Measurements from ENCODE around the gene CBX1.
A peak's percentile ranks its signal among the peaks of the same experiment; 100 is the strongest.

CBX1 gene

GRCh38 chr17:48056246-48056745, 45.0 kb downstream of the CBX1 start:
- peaks cover 39 to 70% of the 10 kb centered on the region in 2 donors for H3K36me3 ChIP-seq (ENCODE audit: control insufficient read depth in 1 of 2, insufficient read depth in 2 of 2, low read length in 2 of 2)

DNA sequence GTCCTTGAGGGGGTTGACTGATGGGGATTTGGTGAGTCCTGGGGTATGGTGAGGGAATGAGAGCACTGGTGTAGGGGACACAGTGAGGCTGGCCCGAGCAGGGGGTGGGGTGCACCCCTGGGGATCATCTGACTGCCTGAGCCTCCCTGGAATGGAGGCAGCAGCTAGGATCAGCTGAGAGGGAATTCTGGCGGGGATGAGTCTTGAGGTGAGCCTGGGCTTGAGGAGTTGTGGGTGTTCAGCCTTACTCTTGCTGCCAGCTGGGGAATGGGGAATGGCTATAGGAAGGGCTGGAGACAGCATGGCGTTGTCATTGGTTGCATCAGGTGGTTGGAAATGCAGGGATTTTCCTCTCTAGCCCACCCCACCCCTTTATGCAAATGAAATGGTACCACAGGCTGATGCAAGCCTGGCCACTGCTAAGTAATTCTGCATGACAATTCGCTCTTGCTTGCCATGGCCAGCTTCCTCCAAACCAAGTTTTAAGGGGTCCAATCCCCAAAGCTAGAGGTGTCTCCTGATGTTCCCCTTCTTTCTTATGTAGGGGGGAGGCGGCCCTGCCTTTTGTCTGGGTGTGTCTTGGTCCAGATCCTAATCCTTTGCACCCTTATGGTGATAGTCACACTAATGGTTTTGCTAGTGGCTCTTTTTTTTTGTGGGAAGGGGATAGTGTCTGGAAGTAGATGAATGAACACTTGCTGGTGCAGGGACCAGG, 45.6 kb downstream of the CBX1 start:
- Histone ChIP-seq H3K27me3 (ENCODE audit: low read depth, low read length) (no peaks in the 10 kb centered on the region), H3K27ac (ENCODE audit: low read length) (no peak overlapping the region), H3K4me3 (ENCODE audit: low read depth in 1 of 2, low read length in 2 of 2) (peak overlapping the region in 1 of 2 donors; percentile 48), H3K36me3 (ENCODE audit: control insufficient read depth in 1 of 2, insufficient read depth in 2 of 2, low read length in 2 of 2) (peaks cover 39 to 72% of the 10 kb centered on the region in 2 donors), H3K9me3 (ENCODE audit: control insufficient read depth in 1 of 2, low read length in 2 of 2) (no peaks in the 10 kb centered on the region), H3K4me1 (ENCODE audit: control insufficient read depth in 1 of 2, insufficient read depth in 2 of 2, low read length in 2 of 2) (peaks cover 29 to 52% of the 10 kb centered on the region in 2 donors)

More at GRCh38 chr17:48056246-48056745, 45.0 kb downstream of the CBX1 start:
- Histone ChIP-seq H3K27me3 (ENCODE audit: low read depth, low read length) (no peaks in the 10 kb centered on the region), H3K9me3 (ENCODE audit: control insufficient read depth in 1 of 2, low read length in 2 of 2) (no peaks in the 10 kb centered on the region), H3K4me3 (ENCODE audit: low read depth in 1 of 2, low read length in 2 of 2) (no peak overlapping the region), H3K4me1 (ENCODE audit: control insufficient read depth in 1 of 2, insufficient read depth in 2 of 2, low read length in 2 of 2) (peaks cover 26 to 46% of the 10 kb centered on the region in 2 donors), H3K27ac (ENCODE audit: low read length) (no peak overlapping the region)

GRCh38 chr17:48054238-48055185, 46.8 kb downstream of the CBX1 start:
- Histone ChIP-seq H3K27ac (ENCODE audit: low read length) (peak overlapping the region; percentile 99), H3K9me3 (ENCODE audit: control insufficient read depth in 1 of 2, low read length in 2 of 2) (no peaks in the 10 kb centered on the region), H3K4me1 (ENCODE audit: control insufficient read depth in 1 of 2, insufficient read depth in 2 of 2, low read length in 2 of 2) (peaks cover 34 to 63% of the 10 kb centered on the region in 2 donors), H3K4me3 (ENCODE audit: low read depth in 1 of 2, low read length in 2 of 2) (peak overlapping the region in 1 of 2 donors; percentile 48), H3K27me3 (ENCODE audit: low read depth, low read length) (no peaks in the 10 kb centered on the region), H3K36me3 (ENCODE audit: control insufficient read depth in 1 of 2, insufficient read depth in 2 of 2, low read length in 2 of 2) (peaks cover 36 to 63% of the 10 kb centered on the region in 2 donors)

GRCh38 chr17:48053758-48054237, 47.5 kb downstream of the CBX1 start:
- H3K4me3 ChIP-seq (ENCODE audit: low read depth in 1 of 2, low read length in 2 of 2), result peak overlapping the region in 1 of 2 donors; percentile 48
- H3K9me3 ChIP-seq (ENCODE audit: control insufficient read depth in 1 of 2, low read length in 2 of 2), result no peaks in the 10 kb centered on the region
- peaks cover 29 to 55% of the 10 kb centered on the region in 2 donors for H3K36me3 ChIP-seq (ENCODE audit: control insufficient read depth in 1 of 2, insufficient read depth in 2 of 2, low read length in 2 of 2)
- no peaks in the 10 kb centered on the region for H3K27me3 ChIP-seq (ENCODE audit: low read depth, low read length)
- peak overlapping the region; percentile 99 for H3K27ac ChIP-seq (ENCODE audit: low read length)
- peaks cover 34 to 63% of the 10 kb centered on the region in 2 donors for H3K4me1 ChIP-seq (ENCODE audit: control insufficient read depth in 1 of 2, insufficient read depth in 2 of 2, low read length in 2 of 2)

DNA sequence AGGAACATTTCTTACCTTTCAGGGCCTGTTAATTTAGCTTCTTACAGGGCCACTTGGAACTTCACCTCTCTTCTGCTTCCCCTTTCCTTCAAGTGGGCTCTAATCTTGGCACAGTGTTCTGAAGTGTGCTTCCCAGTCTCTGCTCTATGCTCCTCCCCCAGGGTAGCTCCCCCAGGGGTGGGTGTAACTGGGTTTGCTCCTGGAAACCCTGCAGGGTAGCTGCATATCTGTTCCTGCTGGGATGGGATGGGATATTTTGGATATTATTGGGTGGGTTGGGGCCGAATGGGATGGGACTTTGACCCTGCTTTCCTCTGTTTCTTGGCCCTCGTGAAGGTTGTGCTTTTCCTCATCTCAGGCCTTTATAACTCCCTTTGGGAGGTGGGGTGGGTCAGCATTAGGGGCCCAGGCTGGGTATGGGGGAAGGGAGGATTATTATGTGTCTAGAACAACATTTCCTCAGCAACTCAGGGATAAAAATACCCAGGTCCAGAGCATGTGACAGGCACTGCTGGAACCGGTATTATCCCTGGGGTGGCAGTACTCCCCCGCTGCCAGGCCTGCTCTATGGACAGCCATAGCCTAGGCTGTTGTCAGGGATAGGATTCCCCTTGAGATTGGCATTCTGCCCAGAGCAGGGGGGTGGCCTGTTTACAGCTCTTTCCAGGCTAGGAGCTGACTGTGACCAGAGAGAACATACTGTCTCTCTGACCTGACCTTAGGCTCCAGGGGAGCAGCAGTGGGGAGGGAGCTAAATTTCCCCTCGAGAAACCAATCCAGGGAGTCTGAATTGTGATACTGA, 48.1 kb downstream of the CBX1 start:
- H3K9me3 ChIP-seq (ENCODE audit: control insufficient read depth in 1 of 2, low read length in 2 of 2), result no peaks in the 10 kb centered on the region
- H3K27ac ChIP-seq (ENCODE audit: low read length), result peak overlapping the region; percentile 99
- H3K4me3 ChIP-seq (ENCODE audit: low read depth in 1 of 2, low read length in 2 of 2), result peak overlapping the region; percentile 34 to 48
- H3K36me3 ChIP-seq (ENCODE audit: control insufficient read depth in 1 of 2, insufficient read depth in 2 of 2, low read length in 2 of 2), result peaks cover 23 to 52% of the 10 kb centered on the region in 2 donors
- no peaks in the 10 kb centered on the region for H3K27me3 ChIP-seq (ENCODE audit: low read depth, low read length)
- H3K4me1 ChIP-seq (ENCODE audit: control insufficient read depth in 1 of 2, insufficient read depth in 2 of 2, low read length in 2 of 2), result peaks cover 34 to 63% of the 10 kb centered on the region in 2 donors

DNA sequence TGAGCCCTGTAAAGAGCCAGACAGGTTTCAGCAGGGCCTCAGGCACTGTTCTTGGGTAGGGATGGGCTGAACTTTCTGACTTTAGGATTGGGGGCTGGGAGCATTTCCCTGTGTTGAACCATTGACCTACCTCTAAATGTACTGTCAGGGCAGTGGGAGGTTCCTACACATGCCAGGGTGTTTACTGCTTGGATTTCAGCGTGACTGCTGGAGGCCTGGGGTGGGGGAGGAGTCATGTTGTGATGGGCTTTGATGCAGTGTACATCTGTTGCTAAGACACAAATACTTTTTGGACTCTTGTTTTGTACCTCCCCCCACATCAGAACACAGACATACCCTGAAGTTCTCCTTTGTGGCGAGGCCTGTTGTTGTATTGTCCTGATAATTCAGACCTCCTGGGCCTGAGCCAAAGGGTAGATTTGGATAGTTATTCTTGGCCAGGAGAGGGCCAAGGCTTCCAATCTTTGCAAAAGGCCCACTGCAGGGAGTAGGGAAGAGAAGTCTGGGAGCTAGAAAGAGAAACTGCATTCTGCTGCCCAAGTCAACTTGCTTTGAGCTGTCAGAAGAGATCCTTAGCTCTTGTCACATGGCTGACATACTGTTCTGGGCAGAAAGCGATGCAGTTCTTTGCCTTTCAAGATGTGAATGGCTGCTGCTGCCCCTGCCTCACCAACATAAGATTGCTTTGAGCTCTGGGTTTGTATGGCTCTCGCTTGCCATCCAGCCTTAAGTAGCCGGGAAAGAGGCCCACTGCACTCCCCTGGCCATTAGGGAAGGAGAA, 49.4 kb downstream of the CBX1 start:
- H3K9me3 ChIP-seq (ENCODE audit: control insufficient read depth in 1 of 2, low read length in 2 of 2), result no peaks in the 10 kb centered on the region
- peaks cover 38 to 66% of the 10 kb centered on the region in 2 donors for H3K4me1 ChIP-seq (ENCODE audit: control insufficient read depth in 1 of 2, insufficient read depth in 2 of 2, low read length in 2 of 2)
- peak overlapping the region; percentile 99 for H3K27ac ChIP-seq (ENCODE audit: low read length)
- H3K36me3 ChIP-seq (ENCODE audit: control insufficient read depth in 1 of 2, insufficient read depth in 2 of 2, low read length in 2 of 2), result peaks cover 10 to 45% of the 10 kb centered on the region in 2 donors
- H3K27me3 ChIP-seq (ENCODE audit: low read depth, low read length), result no peaks in the 10 kb centered on the region
- peak overlapping the region; percentile 34 to 48 for H3K4me3 ChIP-seq (ENCODE audit: low read depth in 1 of 2, low read length in 2 of 2)

DNA sequence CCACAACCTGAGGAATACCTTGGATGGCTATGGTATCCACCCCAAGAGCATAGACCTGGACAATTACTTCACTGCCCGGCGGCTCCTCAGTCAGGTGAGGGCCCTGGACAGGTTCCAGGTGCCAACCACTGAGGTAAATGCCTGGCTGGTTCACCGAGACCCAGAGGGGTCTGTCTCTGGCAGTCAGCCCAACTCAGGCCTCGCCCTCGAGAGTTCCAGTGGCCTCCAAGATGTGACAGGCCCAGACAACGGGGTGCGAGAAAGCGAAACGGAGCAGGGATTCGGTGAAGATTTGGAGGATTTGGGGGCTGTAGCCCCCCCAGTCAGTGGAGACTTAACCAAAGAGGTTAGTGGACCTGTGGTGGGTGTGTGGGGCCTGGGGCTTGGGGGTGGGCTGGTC, 50.0 kb downstream of the CBX1 start:
- Histone ChIP-seq H3K27ac (ENCODE audit: low read length) (peak overlapping the region; percentile 99), H3K4me1 (ENCODE audit: control insufficient read depth in 1 of 2, insufficient read depth in 2 of 2, low read length in 2 of 2) (peaks cover 43 to 72% of the 10 kb centered on the region in 2 donors), H3K4me3 (ENCODE audit: low read depth in 1 of 2, low read length in 2 of 2) (peak overlapping the region; percentile 14 to 48)

DNA sequence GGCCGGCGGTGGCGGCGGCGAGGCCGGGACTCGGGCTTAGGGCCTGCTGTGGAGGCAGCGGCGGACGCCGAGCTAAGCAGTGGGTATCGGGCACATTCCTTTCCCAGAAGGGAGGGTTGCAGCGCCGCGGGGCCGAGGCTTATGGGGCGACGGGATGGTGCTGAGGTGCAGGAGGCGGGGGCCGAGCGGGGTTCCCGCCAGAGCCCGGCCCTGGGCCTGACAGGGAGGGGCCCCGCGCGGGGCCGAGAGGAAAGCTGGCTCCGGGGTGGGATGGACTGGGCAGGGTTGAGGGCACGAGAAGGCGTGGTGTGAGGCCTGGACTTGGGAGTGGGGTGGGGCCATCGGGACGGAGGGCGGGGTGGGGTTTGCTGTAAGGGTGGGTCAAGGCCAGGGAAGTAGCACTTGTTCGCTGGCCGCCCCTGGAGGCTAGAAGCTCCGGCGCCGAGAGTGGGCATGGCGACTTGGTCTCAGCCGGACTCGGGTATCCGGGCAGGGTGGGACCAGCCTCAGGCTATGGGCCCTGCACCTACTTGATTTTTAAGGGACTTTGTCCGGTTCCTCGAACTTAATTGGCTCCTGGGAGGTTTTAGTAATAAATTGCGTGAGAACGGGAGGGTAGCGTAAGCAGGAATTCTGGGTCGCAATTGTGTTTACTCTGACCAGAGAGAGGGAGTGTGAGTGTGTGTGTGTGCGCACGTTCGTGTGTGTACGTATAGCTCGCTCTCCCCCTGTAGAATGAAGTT, 52.7 kb downstream of the CBX1 start:
- peaks cover 0 to 33% of the 10 kb centered on the region in 2 donors for H3K36me3 ChIP-seq (ENCODE audit: control insufficient read depth in 1 of 2, insufficient read depth in 2 of 2, low read length in 2 of 2)
- no peaks in the 10 kb centered on the region for H3K27me3 ChIP-seq (ENCODE audit: low read depth, low read length)
- H3K9me3 ChIP-seq (ENCODE audit: control insufficient read depth in 1 of 2, low read length in 2 of 2), result no peaks in the 10 kb centered on the region
- peaks cover 38 to 51% of the 10 kb centered on the region in 2 donors for H3K4me1 ChIP-seq (ENCODE audit: control insufficient read depth in 1 of 2, insufficient read depth in 2 of 2, low read length in 2 of 2)
- peak overlapping the region; percentile 99 for H3K27ac ChIP-seq (ENCODE audit: low read length)
- peak overlapping the region; percentile 79 to 96 for H3K4me3 ChIP-seq (ENCODE audit: low read depth in 1 of 2, low read length in 2 of 2)

More for the DNA sequence above, 50.0 kb downstream of the CBX1 start:
- H3K9me3 ChIP-seq (ENCODE audit: control insufficient read depth in 1 of 2, low read length in 2 of 2), result no peaks in the 10 kb centered on the region
- H3K27me3 ChIP-seq (ENCODE audit: low read depth, low read length), result no peaks in the 10 kb centered on the region
- H3K36me3 ChIP-seq (ENCODE audit: control insufficient read depth in 1 of 2, insufficient read depth in 2 of 2, low read length in 2 of 2), result peaks cover 4 to 39% of the 10 kb centered on the region in 2 donors

DNA sequence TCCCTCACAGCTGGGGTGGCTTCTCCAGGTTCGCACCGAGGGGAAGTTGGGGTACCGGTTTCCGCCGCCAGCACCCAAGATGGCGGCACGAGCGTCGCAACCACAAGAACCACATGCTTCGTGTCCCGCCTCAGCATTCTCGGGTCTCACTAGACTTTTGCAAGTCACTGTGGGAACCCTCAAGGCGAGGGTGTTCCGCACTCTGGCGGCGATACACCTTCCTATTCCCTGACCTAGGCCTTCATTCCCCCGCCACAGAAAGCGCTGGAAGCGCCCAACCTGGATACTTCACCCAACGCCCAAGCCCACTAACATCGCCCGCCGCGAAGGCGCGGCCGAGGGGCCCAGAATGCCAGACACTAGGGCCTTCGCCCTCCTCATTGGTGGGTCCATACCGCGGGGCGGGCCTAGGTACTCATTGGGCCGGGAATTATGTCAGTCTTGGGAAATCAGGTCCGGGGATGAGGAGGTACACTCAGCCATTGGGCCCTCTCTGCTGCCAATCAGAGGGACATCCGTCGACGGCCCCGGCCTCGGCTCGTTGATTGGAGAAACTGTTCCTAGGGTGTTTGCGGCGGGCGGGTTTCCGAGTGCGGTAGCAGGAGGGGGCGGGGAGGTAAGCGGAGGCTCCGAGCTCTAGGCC, 53.4 kb downstream of the CBX1 start, which contains the start of gene NFE2L1:
TSS of gene NFE2L1 (plus strand) at position 619 of the 643 bp plus-strand sequence. CDS start 2,760 bp downstream, outside the sequence.
- peak within 1 kb of the TSS; percentile 99 for H3K27ac ChIP-seq (ENCODE audit: low read length)
- peaks cover 31 to 44% of the 10 kb centered on the region in 2 donors for H3K4me1 ChIP-seq (ENCODE audit: control insufficient read depth in 1 of 2, insufficient read depth in 2 of 2, low read length in 2 of 2)
- peak within 1 kb of the TSS; percentile 79 to 96 for H3K4me3 ChIP-seq (ENCODE audit: low read depth in 1 of 2, low read length in 2 of 2)

More for the DNA sequence above, 53.4 kb downstream of the CBX1 start, which contains the start of gene NFE2L1:
- no peaks in the 10 kb centered on the region for H3K27me3 ChIP-seq (ENCODE audit: low read depth, low read length)
- H3K36me3 ChIP-seq (ENCODE audit: control insufficient read depth in 1 of 2, insufficient read depth in 2 of 2, low read length in 2 of 2), result peaks cover 0 to 33% of the 10 kb centered on the region in 2 donors
- H3K9me3 ChIP-seq (ENCODE audit: control insufficient read depth in 1 of 2, low read length in 2 of 2), result no peaks in the 10 kb centered on the region

Data from muscle layer of duodenum (tissue), 2 donors.